ENCODE measurements around the gene REEP2.

DNA sequence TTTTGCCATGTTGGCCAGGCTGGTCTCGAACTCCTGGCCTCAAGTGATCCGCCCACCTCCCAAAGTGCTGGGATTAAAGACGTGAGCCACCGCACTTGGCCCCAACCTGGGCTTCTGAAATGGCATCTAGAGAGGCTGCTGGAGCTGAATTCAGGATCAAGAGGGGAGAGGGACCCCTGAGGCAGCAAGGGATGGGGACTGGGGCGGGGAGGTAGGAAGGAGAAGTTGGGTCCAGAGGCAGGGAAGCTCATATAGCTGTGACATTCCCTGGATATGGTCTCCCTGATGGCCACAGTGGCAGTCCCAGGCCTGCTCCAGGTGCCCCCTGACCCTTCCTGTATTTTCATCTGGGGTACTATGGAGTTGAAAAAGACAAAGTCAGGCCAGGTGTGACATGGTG, 12.1 kb downstream of the REEP2 start:
- TF ChIP-seq, protein P1, sequence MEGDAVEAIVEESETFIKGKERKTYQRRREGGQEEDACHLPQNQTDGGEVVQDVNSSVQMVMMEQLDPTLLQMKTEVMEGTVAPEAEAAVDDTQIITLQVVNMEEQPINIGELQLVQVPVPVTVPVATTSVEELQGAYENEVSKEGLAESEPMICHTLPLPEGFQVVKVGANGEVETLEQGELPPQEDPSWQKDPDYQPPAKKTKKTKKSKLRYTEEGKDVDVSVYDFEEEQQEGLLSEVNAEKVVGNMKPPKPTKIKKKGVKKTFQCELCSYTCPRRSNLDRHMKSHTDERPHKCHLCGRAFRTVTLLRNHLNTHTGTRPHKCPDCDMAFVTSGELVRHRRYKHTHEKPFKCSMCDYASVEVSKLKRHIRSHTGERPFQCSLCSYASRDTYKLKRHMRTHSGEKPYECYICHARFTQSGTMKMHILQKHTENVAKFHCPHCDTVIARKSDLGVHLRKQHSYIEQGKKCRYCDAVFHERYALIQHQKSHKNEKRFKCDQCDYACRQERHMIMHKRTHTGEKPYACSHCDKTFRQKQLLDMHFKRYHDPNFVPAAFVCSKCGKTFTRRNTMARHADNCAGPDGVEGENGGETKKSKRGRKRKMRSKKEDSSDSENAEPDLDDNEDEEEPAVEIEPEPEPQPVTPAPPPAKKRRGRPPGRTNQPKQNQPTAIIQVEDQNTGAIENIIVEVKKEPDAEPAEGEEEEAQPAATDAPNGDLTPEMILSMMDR (IDR thresholded peaks at IDR 0.05; ENCODE audit: insufficient read depth, low read length, poor library complexity, severe bottlenecking), result no peak
- TF ChIP-seq EZH2phosphoT487 (conservative IDR thresholded peaks at IDR 0.05; ENCODE audit: low read length), result no peak

All from SU-DHL-6 (cell line).